Superior temporal gyrus (tissue), 1 donor: ENCODE measurements around the gene RBM19.

Experiments
- DNase-seq: peaks from one replicate; pipeline ENCODE4 v3.0.0-alpha.2; 2016; ENCODE audit errors: extremely low spot score

RBM19 gene

GRCh38 chr12:113855998-113856397, 110.1 kb downstream of the RBM19 start:
- no peak for DNase-seq

- no peak for DNase-seq
Observed at GRCh38 chr12:113854385-113855142, 111.6 kb downstream of the RBM19 start.

GRCh38 chr12:113853491-113853890, 112.6 kb downstream of the RBM19 start:
- no peak for DNase-seq

- DNase-seq: peak; percentile 39
Observed at GRCh38 chr12:113852695-113853490, 113.2 kb downstream of the RBM19 start.

GRCh38 chr12:113852264-113852663, 113.9 kb downstream of the RBM19 start:
- DNase-seq: no peak

DNA sequence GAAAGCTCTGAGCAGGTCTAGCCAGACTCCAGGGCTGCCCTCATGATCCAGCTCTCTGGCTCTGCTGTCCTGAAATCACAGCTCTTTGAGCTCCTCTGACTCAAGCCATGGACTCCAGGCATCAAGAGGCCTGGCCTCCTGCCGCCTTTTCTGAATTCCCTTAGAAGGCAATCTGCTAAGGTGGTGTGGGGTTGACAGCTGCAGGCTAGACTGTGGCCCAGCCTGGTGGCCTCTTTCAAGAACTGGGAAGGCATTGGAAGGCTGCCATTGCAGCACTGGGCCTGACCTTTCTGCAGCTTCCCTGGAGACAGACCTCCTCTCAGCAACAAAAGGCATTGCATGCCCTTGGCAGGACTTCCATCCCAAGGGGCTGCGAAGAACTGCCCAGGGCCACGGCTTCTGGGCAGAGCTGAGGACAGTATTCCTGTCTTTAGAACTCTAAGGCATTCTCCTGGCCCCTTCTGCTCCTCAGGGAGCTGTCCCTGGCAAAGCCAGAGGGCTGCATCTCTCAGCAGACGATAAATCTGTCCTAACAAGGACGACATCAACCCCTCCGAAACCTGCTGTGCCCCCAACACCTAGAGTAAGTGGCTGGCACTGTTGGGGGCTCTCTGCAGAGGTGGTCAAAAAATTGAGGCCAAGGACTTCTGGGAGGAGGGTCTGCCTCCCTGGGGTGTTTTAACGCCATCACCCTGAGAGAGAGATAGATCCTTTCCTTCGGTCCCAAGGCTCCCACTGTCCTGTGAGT, 115.6 kb downstream of the RBM19 start:
- DNase-seq: no peak

GRCh38 chr12:113847856-113848255, 118.3 kb downstream of the RBM19 start:
- no peak for DNase-seq

DNA sequence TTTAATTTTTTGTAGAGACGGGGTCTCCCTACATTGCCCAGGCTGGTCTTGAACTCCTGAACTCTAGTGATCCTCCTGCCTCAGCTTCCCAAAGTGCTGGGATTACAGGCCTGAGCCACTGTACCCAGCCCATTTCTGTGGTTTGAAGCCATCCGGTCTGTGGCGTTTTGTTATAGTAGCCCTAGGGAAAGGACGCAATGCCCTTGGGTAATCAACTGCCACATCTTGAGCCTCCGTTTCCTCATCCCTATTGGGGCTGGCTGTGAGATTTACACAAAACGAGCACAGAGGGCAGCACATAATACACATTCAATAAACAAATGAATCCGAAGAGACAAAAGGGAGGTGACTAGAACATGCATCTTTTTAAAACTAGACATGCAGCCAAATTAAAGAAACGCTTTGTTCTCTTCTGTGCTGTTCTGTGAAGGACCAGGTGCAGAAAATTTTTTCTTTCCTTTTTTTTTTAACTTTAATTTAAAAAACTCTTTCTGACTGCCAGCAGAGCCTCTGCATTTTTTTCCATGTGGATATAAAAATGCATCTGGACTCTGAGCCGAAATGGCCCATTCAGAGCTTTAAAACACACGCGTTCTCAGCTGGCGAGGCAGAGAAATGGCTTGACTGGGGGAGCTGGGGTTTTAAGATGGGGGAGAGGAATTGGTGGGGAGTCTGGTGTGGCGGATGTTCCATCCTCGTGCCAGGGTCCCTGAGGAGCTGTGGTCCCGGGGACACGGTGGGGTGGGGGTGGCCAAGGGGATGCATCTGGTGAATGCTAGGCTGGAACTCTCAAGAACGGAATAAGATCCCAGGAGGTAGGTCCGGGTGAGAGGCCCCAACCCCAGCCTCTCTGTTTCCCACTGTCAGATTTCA, 119.0 kb downstream of the RBM19 start:
- DNase-seq: no peak

DNA sequence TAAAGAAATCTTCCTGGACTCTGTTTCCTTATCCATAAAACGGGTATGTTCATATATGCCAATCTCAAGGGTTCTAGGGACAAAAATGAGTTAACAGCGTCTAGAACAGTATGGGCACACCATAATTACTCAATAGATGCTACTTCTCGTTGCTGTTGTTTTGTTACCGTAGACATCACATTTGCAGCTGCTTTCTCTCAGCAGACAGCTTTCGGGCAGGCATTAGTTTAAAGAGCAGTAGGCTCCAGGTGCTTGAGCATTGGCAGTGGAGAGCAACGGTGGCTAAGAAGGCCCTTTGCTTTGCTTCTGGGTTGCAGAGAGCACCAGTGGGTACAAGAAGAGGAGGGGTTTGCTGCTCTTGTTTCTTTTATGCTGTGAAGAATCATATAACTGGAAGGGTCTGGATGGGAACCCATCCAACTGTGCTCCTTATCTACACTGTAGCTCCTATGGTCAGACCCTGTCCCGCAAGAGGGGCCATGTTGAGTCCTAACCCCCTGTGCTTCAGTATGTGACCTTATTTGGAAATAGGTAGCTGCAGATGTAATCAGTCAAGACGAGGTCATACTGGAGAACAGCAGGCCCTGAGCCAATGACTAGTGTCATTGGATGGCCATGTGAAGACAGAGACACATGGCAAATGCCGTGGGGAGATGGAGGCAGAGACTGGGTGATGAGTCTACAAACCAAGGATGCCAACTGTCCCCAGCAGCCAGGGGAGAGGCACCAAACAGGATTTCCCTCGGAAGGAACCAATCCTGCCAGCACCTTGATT, 120.0 kb downstream of the RBM19 start:
- DNase-seq: no peak

DNA sequence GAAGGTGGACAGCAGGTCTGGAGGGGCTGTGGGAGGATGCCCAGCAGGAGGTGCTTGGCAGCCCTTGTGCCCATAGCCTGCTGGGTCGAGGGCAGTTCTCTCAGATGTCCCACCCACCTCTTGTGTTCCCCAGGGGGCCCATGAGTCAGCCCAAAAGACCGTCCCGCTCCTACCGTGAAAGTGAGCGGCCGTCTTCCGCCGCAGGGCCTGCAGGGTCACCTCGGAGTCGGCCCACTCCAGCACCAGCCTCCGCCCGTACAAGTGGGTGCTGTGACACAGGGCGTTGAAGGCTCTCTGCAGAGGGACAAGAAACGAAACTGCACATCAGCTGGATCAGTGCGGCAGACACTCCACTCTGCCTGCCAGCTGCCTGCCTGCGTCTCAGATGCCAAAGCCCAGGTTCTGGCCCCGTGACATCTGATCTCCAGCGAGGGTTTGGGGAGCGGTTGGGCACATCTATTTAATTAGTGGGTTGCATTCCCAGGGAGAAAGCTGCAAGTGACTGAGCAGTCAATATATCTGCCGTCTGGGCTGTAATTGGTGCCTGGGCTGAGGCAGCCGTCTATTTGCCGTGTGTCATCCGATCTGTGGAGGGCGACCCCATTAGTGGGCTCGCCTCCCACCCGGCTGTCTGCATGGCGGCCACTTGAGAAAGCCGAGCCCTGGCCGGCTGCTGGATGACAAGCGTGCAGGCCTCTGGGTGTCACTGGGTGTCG, 121.5 kb downstream of the RBM19 start:
- no peak for DNase-seq

DNA sequence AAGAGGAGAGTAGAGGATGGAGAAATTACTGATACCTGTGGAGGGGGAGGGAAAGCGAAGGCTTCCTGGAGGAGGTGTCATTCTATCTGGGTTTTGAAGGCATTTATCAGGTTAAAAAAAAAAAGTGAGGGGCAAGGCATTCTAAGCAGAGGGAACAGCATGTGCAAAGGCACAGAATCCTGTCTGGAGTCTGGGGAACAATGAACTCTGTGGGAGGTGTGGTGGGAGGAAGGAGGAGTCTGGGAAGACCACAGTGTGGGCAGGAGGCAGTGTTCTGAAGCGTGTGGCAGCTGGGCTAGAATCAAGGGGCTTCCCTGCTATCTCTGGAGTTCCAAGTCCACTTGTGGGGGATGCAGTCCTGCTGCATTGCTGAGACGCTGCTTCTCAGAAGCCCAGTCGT, 123.4 kb downstream of the RBM19 start:
- no peak for DNase-seq

- DNase-seq: no peak
Observed at GRCh38 chr12:113841786-113842185, 124.3 kb downstream of the RBM19 start.

GRCh38 chr12:113840401-113841042, 125.6 kb downstream of the RBM19 start:
- DNase-seq: no peak

GRCh38 chr12:113838896-113839295, 127.2 kb downstream of the RBM19 start:
- no peak for DNase-seq

DNA sequence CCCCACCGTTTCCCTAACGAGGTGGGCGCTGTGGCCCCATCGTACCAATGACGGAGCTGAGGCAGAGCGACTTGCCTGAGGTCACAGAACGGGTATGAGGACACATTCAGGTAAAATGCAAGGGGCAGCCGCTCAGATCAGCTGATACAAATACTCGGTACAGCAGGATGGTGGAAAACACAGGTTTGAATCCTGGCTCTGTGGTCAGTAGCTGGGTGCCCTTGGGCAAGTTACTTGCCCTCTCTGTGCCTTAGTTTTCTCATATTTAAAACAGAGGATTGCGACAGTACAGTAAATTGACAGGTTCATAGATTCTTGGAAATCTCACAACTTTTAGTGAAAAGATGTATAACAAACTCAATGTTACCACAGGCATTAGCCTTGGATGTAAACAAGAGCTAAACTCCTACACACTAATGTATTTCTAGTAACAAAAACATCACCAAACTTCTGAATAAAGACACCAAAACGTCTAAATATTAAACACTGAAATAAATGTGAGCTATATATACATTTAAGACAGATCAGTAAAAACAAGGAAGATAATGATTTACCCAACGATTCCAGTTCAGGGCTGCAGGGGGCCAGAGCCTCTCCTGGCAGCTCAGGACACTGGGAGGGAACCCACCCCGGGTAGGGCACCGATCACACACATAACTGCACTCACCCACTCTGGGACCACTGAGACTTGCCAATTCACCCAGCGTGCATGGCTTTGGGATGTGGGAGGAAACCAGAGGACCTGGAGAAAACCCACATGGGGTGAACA, 128.4 kb downstream of the RBM19 start:
- DNase-seq: no peak

DNA sequence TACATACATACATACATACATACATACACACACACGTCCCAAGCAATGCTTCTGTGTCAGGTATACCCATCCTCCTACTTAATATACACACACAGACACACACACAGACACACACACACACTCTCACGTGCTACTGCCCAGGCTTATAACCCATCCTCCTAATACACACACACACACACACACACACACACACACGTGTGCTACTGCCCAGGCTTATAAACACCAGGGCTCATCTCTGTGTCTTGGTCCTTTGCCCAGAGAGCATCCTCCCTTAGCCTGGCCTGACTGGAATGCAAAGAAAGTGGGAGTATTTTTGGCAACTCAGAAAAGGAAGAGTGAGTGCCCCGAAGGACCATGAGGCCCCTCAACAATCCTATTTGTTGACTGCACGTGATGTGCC, 129.0 kb downstream of the RBM19 start:
- no peak for DNase-seq

DNA sequence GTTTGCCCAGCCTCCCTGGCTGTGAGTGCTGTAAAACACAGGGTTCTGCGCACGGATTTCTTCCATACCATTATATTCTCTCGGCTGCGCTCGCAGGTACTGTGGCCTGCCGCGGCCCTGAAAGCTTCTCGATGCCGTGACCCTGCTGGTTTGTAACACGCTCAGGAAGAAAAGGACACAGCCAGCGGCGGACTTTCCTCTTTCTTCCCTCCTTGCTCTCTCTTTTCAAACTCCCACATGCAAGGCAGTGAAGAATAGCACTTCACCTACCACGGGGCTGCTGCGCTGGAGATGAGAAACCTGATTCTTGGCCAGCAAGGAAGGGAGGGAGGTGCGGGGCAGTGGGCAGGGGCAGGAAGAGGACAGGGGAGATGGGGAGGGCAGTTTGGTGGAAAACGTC, 130.2 kb downstream of the RBM19 start:
- no peak for DNase-seq

DNA sequence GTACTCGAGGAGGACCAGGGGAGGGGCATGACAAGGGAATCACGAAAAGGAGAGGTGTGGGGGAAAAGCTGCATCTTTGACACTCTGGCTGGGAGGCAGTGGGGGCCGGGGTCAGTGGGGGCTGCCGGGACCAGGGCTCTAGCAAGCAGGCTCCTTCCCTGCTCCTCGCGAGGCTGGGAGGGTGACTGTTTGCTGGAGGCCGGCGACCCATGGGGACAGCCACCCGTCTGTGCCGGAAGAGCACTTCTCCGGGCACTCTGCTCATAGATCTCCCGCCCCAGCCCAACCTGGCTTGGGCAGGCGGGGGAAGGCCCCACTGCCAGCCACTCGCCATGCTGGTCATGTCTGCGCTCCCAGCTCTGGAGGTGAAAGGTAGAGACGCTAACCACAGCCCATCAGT, 130.7 kb downstream of the RBM19 start:
- DNase-seq: no peak

GRCh38 chr12:113833422-113833821, 132.7 kb downstream of the RBM19 start:
- no peak for DNase-seq
